HG03442 (cell line): ENCODE data around the gene PDIA3.
"Not testable (repeated sequence)": the region's sequence is repeated elsewhere in the genome, so short reads cannot be mapped to it uniquely, and the experiment has no call there.

Experiments
- ATAC-seq: cut with Tn5 transposase; IDR thresholded peaks from one replicate; pipeline ENCODE4 v1.9.1; 2021; ENCODE audit warnings: mild to moderate bottlenecking, moderate library complexity; ENCODE audit not compliant: unreplicated experiment

Gene PDIA3

DNA sequence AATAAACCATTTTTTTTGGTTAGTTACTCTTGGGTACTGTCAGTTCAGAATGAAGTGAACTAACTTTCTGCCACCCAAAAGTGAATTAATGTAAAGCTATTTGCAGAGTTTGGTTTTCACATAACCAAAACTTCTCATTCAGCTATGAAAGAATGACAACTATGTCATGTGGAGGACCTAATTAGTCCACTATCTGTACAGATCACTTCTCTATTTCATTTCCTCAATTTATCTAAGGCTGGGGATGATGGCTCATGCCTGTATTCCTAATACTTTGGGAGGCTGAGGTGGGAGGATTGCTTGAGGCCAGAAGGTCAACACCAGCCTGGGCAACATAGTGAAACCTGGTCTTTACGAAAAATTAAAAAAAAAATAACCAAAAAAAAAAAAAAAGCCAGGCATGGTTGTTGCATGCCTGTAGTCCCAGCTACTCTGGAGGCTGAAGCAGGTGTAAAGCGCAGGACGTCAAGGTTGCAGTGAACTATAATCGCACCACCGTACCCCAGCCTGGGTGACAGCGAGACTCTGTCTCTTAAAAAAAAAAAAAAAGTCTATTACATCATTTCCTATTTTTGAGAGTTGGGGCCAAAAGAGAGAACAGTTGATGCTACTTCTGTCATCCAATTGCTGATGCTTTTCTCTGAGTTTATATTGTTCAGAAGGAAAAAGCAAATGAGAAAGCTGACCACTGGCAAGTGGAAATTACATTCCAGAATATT, 62.9 kb downstream of the PDIA3 start:
- ATAC-seq = peak; percentile 45

DNA sequence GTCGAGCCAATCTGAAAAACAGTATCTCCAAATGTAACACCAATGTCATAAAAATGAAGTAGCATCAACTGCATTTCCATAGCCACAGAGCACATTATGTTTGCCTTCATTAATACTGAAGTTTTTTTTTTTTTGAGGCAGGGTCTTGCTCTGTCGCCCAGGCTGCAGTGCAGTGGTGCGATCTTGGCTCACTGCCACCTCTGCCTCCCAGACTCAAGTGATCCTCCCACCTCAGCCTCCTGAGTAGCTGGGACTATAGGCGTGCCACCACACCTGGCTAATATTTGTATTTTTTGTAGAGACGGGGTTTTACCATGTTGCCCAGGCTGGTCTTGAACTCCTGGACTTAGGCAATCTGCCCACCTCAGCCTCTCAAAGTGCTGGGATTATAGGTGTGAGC, 68.8 kb downstream of the PDIA3 start:
- not testable (repeated sequence) for ATAC-seq

- no peak for ATAC-seq
Measured at GRCh38 chr15:43821505-43821904, 75.3 kb downstream of the PDIA3 start.
